SU-DHL-6 (cell line): ENCODE data around the gene SCN8A.

ENCODE experiments used
- H2AFZ ChIP-seq: fragments of 200-600 bp; sonication (generic); 2 replicates; pipeline ENCODE4 v1.6.1; 2014; ENCODE audit warnings: low read depth, mild to moderate bottlenecking, moderate library complexity, mixed read lengths, antibody characterized with exemption, low read length; ENCODE audit not compliant: severe bottlenecking
- H3F3A ChIP-seq: fragments of 200-600 bp; shearing (Covaris generic); 2 replicates; pipeline ENCODE4 v1.6.0; 2016; ENCODE audit warnings: antibody characterized with exemption, mild to moderate bottlenecking; ENCODE audit not compliant: insufficient read depth
- H3K27ac ChIP-seq: fragments of 200-600 bp; sonication (generic); 2 replicates; pipeline ENCODE4 v1.5.1; 2016; ENCODE audit warnings: low read depth, mild to moderate bottlenecking, low read length, moderate library complexity, mixed read lengths
- H3K27me3 ChIP-seq: fragments of 200-600 bp; sonication (generic), shearing (Covaris generic); 2 replicates; pipeline ENCODE4 v1.6.0; 2014; ENCODE audit warnings: mild to moderate bottlenecking, low read length
- H3K36me3 ChIP-seq: fragments of 200-600 bp; sonication (generic); 2 replicates; pipeline ENCODE4 v1.6.1; 2014; ENCODE audit warnings: mild to moderate bottlenecking, low read length, mixed read lengths
- H3K4me2 ChIP-seq: fragments of 300-600, 200-600 bp; shearing (Covaris generic), sonication (generic); 2 replicates; pipeline ENCODE4 v1.6.0; 2014; ENCODE audit warnings: low read length, low read depth, mild to moderate bottlenecking; ENCODE audit not compliant: poor library complexity, severe bottlenecking
- H3K4me3 ChIP-seq: fragments of 200-600 bp; sonication (generic); 2 replicates; pipeline ENCODE4 v1.5.1; 2014; ENCODE audit warnings: antibody characterized with exemption, low read length, mild to moderate bottlenecking, mixed read lengths; ENCODE audit not compliant: insufficient read depth, poor library complexity, severe bottlenecking
- H3K79me2 ChIP-seq: fragments of 200-600 bp; sonication (generic); 2 replicates; pipeline ENCODE4 v1.6.1; 2014; ENCODE audit warnings: mild to moderate bottlenecking, low read length, moderate library complexity; ENCODE audit not compliant: insufficient read depth
- H3K9ac ChIP-seq: fragments of 200-600 bp; sonication (generic); 2 replicates; pipeline ENCODE4 v1.7.0; 2014; ENCODE audit warnings: mild to moderate bottlenecking, low read length
- H3K9me2 ChIP-seq: fragments of 200-600 bp; sonication (generic); replicated peaks from 2 replicates; pipeline ENCODE4 v1.6.1; 2014; ENCODE audit warnings: low read length; ENCODE audit not compliant: insufficient read depth
- H3K9me3 ChIP-seq: fragments of 200-600 bp; sonication (generic); 2 replicates; pipeline ENCODE4 v1.6.1; 2014; ENCODE audit warnings: low read length, mixed read lengths; ENCODE audit not compliant: insufficient read depth
- H4K20me1 ChIP-seq: fragments of 200-600 bp; sonication (generic); 2 replicates; pipeline ENCODE4 v1.6.1; 2014; ENCODE audit warnings: low read depth, mild to moderate bottlenecking, antibody characterized with exemption, low read length, moderate library complexity, mixed read lengths
- EZH2phosphoT487 ChIP-seq: fragments of 200-600 bp; sonication (generic), shearing (Covaris generic); conservative IDR thresholded peaks from 2 replicates; pipeline ENCODE4 v1.6.1; 2018; ENCODE audit warnings: mild to moderate bottlenecking, antibody characterized with exemption, low read length, moderate library complexity, mixed read lengths
- TF ChIP-seq, protein P1 (sequence below): fragments of 200-600 bp; sonication (generic); IDR thresholded peaks from one replicate; pipeline ENCODE4 v1.5.1; 2017; ENCODE audit warnings: antibody characterized with exemption, mild to moderate bottlenecking, low read length, moderate library complexity; ENCODE audit not compliant: insufficient read depth, poor library complexity, severe bottlenecking

The SCN8A gene

DNA sequence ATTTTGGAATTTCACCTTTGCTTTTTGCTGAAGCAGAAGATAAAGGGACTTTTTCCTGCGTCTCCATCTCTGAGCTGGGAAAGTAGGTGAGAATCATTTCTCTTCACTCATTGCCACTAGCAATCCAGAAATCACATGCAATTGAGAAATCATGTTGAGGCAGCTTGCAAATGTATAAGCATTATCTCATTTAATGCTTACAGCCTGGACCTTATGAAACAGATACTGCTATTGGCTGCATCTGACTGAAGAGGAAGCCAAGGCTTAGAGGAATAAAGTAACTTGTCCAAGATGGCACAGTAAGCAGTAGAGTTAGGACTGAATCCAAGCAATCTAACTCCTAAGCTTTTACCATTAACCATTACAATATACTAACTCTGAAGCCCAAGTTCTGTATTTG is 135.1 kb downstream of the SCN8A start:
- Histone ChIP-seq H3K27ac (no peak overlapping the region), H4K20me1 (no peaks in the 10 kb centered on the region), H3K79me2 (no peaks in the 10 kb centered on the region), H3F3A (no peaks in the 10 kb centered on the region), H3K36me3 (no peaks in the 10 kb centered on the region), H2AFZ (no peak overlapping the region), H3K9ac (no peak overlapping the region), H3K9me2 (no peaks in the 10 kb centered on the region), H3K27me3 (0 out of 2 replicates have a peak, but pooled peaks cover 4% of the 10 kb centered on the region), H3K9me3 (no peaks in the 10 kb centered on the region), H3K4me2 (no peak overlapping the region), H3K4me3 (no peak overlapping the region)
- no peak for TF ChIP-seq EZH2phosphoT487
- TF ChIP-seq, protein P1, sequence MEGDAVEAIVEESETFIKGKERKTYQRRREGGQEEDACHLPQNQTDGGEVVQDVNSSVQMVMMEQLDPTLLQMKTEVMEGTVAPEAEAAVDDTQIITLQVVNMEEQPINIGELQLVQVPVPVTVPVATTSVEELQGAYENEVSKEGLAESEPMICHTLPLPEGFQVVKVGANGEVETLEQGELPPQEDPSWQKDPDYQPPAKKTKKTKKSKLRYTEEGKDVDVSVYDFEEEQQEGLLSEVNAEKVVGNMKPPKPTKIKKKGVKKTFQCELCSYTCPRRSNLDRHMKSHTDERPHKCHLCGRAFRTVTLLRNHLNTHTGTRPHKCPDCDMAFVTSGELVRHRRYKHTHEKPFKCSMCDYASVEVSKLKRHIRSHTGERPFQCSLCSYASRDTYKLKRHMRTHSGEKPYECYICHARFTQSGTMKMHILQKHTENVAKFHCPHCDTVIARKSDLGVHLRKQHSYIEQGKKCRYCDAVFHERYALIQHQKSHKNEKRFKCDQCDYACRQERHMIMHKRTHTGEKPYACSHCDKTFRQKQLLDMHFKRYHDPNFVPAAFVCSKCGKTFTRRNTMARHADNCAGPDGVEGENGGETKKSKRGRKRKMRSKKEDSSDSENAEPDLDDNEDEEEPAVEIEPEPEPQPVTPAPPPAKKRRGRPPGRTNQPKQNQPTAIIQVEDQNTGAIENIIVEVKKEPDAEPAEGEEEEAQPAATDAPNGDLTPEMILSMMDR: no peak

DNA sequence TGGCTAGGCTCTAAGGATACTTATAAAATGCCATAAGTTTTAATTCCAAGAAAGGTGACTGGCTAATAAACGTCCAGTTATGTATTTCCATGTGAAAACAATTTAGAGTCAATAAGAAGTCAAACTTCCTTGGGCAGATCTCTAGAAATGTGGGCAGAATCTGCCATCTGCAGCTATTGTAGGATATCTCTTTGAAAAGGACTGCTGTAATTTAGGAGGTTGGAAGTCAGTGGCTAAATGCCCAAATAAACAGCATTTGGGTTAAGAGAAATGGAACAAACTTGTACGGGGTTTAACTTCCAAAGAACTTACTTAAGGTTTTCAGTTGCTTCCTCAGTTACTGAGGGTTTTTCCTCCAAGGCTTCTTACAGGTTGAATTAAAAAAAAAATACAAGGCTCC is 135.9 kb downstream of the SCN8A start:
- H3K36me3 ChIP-seq: no peaks in the 10 kb centered on the region
- H4K20me1 ChIP-seq: no peaks in the 10 kb centered on the region
- H3K9ac ChIP-seq: no peak overlapping the region
- TF ChIP-seq EZH2phosphoT487: no peak
- TF ChIP-seq, protein P1: no peak
- no peaks in the 10 kb centered on the region for H3K9me3 ChIP-seq
- no peak overlapping the region for H3K27ac ChIP-seq
- 0 out of 2 replicates have a peak, but pooled peaks cover 4% of the 10 kb centered on the region for H3K27me3 ChIP-seq
- H3K4me2 ChIP-seq: no peak overlapping the region
- no peak overlapping the region for H3K4me3 ChIP-seq
- H3K9me2 ChIP-seq: no peaks in the 10 kb centered on the region
- no peaks in the 10 kb centered on the region for H3K79me2 ChIP-seq
- H3F3A ChIP-seq: no peaks in the 10 kb centered on the region
- no peak overlapping the region for H2AFZ ChIP-seq

DNA sequence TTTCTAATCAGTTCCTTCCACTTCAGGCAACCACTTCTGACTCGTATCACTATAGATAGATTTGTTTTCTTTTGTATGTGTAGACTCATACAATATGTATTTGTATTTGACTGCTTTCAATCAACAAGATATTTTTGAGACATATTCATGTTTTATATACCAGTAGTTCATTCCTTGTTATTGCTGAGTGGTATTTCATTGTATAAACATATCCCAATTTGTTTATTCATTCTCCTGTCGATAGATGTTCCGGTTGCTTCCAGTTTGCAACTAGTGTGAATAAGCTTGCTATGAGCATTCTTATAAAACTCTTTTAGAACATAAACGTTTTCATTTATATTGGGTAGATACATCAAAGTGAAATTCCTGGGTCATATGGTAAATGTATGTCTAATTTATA is 138.3 kb downstream of the SCN8A start:
- Histone ChIP-seq H3K27ac (no peak overlapping the region), H3K4me2 (no peak overlapping the region), H3K27me3 (0 out of 2 replicates have a peak, but pooled peaks cover 4% of the 10 kb centered on the region), H3K79me2 (no peaks in the 10 kb centered on the region), H2AFZ (no peak overlapping the region), H4K20me1 (no peaks in the 10 kb centered on the region), H3K36me3 (no peaks in the 10 kb centered on the region), H3F3A (no peaks in the 10 kb centered on the region), H3K4me3 (no peak overlapping the region), H3K9ac (no peak overlapping the region), H3K9me3 (no peaks in the 10 kb centered on the region), H3K9me2 (no peaks in the 10 kb centered on the region)
- TF ChIP-seq, protein P1: no peak
- no peak for TF ChIP-seq EZH2phosphoT487
